ENCODE results near the gene ZFHX3. TPM values are rescaled to one million over a fixed set of nuclear protein-coding genes. Genes with fewer than 3 reads are reported as not detected.
A peak's percentile ranks its signal among the peaks of the same experiment; 100 is the strongest.

The ZFHX3 gene
- total RNA-seq, 6 experiments from 2014 or later, result 14.5 to 25.8 (median 15.8) TPM

DNA sequence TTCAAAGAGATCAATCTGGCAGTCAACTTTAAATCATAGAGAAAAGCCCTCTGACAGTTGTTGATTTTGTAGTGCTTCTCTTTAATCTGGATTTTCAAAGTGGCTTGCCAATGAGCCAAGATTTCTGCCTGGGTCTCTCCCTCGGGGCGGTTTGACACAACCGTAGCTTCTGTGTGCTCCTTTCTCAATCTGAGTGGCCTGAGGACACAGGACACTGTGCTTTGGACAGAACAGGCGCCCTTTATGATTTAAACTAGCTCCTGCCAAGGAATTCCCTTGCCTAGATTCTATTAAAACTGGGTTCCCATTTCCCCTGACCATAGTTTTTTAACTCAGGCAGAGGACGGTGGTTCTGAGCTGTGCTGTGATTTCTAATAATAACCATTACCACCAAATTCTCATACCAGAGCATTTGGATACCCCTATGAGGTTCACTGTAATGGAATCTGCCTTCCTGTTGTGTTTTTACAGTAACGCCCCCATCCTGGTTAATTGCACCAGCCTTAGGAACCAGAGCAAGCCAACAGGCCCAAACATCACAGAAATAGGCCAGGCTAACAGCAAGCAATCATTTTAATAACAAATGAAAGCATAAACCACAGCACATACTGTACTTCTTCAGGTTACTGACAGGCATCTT, 4.0 kb downstream of the ZFHX3 start:
- H3K27ac Mint-ChIP-seq, result peak overlapping the region; percentile 93
- DNase-seq, result peak; percentile 54
- H3K4me3 Mint-ChIP-seq, result peak overlapping the region; percentile 39
- TF ChIP-seq, protein P1, sequence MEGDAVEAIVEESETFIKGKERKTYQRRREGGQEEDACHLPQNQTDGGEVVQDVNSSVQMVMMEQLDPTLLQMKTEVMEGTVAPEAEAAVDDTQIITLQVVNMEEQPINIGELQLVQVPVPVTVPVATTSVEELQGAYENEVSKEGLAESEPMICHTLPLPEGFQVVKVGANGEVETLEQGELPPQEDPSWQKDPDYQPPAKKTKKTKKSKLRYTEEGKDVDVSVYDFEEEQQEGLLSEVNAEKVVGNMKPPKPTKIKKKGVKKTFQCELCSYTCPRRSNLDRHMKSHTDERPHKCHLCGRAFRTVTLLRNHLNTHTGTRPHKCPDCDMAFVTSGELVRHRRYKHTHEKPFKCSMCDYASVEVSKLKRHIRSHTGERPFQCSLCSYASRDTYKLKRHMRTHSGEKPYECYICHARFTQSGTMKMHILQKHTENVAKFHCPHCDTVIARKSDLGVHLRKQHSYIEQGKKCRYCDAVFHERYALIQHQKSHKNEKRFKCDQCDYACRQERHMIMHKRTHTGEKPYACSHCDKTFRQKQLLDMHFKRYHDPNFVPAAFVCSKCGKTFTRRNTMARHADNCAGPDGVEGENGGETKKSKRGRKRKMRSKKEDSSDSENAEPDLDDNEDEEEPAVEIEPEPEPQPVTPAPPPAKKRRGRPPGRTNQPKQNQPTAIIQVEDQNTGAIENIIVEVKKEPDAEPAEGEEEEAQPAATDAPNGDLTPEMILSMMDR (IDR thresholded peaks at IDR 0.05), result no peak
- peaks cover 62% of the 10 kb centered on the region for H3K4me1 Mint-ChIP-seq (ENCODE audit: low read depth)
- 0 out of 2 replicates have a peak, but pooled peaks cover 6% of the 10 kb centered on the region for H3K36me3 Mint-ChIP-seq (ENCODE audit: low read depth)
- H3K9me3 Mint-ChIP-seq, result no peaks in the 10 kb centered on the region
- H3K27me3 Mint-ChIP-seq (ENCODE audit: insufficient read depth), result no peaks in the 10 kb centered on the region

DNA sequence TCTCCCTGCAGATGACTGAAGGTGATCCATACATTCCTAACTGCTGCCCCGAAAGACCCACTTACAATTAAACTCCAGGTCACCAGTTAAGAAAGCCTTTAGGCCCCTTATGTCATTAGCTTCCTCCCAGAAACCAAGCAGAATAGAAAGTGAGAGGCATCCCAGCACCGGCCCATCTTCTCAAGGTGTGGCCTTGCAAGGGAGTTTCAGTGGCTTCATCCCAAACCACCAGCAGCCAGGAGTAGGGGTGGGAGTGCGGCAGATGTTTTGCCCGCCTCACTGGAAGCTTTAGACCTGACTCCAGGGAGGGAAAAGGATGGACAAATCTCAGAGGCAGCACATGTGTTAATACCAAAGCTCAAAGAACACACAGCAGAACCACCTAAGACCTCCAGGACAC, 5.1 kb downstream of the ZFHX3 start:
- Mint-ChIP-seq H3K36me3 (ENCODE audit: low read depth) (0 out of 2 replicates have a peak, but pooled peaks cover 6% of the 10 kb centered on the region), H3K4me3 (no peak overlapping the region), H3K27ac (peak overlapping the region; percentile 93), H3K4me1 (ENCODE audit: low read depth) (peaks cover 69% of the 10 kb centered on the region), H3K27me3 (ENCODE audit: insufficient read depth) (no peaks in the 10 kb centered on the region), H3K9me3 (no peaks in the 10 kb centered on the region)
- TF ChIP-seq, protein P1 (IDR thresholded peaks at IDR 0.05), result no peak
- DNase-seq, result no peak

DNA sequence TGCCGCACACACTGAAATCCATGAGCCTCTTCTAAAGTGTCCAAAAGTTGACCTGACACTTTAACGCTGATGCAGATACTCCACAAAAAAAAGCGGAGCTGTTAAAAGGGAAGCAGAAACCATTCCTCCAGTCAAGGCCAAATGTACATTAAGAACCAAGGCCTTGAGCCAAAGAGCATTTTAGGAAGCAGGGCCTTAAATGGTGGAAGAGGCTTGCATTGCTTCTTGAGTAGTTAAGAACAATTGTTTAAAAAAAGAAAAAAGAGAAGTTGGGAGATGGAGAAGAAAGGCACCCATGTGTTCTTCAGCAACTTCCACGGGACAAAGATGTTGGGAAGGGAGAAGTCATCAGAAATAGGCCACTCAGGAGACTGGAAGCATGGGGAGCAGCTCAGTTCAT, 6.3 kb downstream of the ZFHX3 start:
- no peaks in the 10 kb centered on the region for H3K9me3 Mint-ChIP-seq
- no peak for DNase-seq
- TF ChIP-seq, protein P1 (IDR thresholded peaks at IDR 0.05), result no peak
- H3K27me3 Mint-ChIP-seq (ENCODE audit: insufficient read depth), result no peaks in the 10 kb centered on the region
- H3K27ac Mint-ChIP-seq, result peak overlapping the region; percentile 93
- H3K4me3 Mint-ChIP-seq, result no peak overlapping the region
- H3K4me1 Mint-ChIP-seq (ENCODE audit: low read depth), result peaks cover 72% of the 10 kb centered on the region
- 0 out of 2 replicates have a peak, but pooled peaks cover 6% of the 10 kb centered on the region for H3K36me3 Mint-ChIP-seq (ENCODE audit: low read depth)

DNA sequence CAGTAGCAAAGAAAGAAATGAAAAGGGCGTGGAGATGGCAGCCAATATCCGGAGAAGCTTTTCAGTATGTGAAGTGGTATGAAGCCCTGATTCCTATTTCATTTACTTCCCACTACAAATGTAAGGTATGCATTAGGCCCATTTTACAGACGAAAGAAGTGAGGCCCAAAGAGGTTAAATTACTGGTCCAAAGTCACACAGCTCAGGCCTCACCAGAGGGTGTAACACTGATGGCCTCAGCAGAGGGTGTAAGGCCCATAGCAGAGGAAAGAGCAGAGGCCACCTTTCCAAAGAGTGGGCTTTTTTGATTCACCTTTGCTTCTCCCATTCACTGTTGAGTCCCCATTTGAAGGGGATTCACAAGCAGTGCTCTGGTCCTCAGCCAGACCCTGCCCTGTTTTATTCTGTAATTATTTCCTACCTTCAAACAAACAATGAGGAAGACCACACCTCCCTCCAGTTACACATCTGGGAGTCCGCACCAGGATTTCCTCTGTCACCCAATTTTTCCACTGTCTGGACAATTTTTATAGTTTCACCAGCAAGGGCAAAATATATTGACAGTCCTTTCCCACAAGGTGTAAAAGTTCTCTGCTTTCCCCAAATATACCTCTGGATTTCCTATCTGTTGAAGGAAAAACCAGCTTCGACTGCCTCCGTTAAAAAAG, 7.1 kb downstream of the ZFHX3 start:
- peaks cover 70% of the 10 kb centered on the region for H3K4me1 Mint-ChIP-seq (ENCODE audit: low read depth)
- no peak for DNase-seq
- H3K36me3 Mint-ChIP-seq (ENCODE audit: low read depth), result peaks cover 6% of the 10 kb centered on the region; the same call in 1 of the 2 replicates
- no peak overlapping the region for H3K27ac Mint-ChIP-seq
- no peaks in the 10 kb centered on the region for H3K9me3 Mint-ChIP-seq
- TF ChIP-seq, protein P1 (IDR thresholded peaks at IDR 0.05), result no peak
- H3K4me3 Mint-ChIP-seq, result no peak overlapping the region
- H3K27me3 Mint-ChIP-seq (ENCODE audit: insufficient read depth), result no peaks in the 10 kb centered on the region

DNA sequence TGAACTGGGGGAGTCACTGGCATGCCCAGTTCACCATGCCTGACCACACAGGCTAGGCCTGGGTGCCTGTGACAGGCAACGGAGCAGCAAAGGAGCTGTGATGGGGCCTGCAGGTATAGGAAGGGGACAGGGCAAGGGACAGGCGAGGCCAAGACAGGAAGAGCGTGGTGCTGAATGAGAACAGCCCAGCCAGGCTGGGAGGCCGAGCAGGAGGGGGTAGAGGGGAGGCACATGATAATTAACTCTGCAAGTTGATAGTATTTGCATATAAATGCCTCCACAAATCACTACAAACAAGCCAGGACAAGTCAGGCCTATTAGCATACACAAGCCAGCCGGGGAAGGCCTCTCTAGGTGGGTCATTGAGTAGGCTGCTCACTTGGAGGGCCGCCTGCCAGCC, 7.8 kb downstream of the ZFHX3 start:
- Mint-ChIP-seq H3K4me1 (ENCODE audit: low read depth) (peaks cover 64% of the 10 kb centered on the region), H3K4me3 (no peak overlapping the region), H3K27ac (peak overlapping the region; percentile 49; the same call in 1 of the 2 replicates), H3K9me3 (no peaks in the 10 kb centered on the region), H3K36me3 (ENCODE audit: low read depth) (peaks cover 6% of the 10 kb centered on the region; the same call in 1 of the 2 replicates), H3K27me3 (ENCODE audit: insufficient read depth) (no peaks in the 10 kb centered on the region)
- TF ChIP-seq, protein P1 (IDR thresholded peaks at IDR 0.05), result no peak
- DNase-seq, result no peak

Data from HFFc6 (cell line).